ENCODE data around the gene OTOG. TPM values are rescaled to one million over a fixed set of nuclear protein-coding genes. Genes with fewer than 3 reads are reported as not detected.

Gene OTOG
- total and polyA plus RNA-seq, 2 donors (not counting 3 experiments of a cell fraction or from before 2014, with no cell fraction given): not detected

GRCh38 chr11:17604915-17605233, 57.8 kb downstream of the OTOG start:
- H3K27ac ChIP-seq (ENCODE audit: insufficient read depth, low read depth, low read length): no peak overlapping the region
- H4K20me1 ChIP-seq (replicated peaks; ENCODE audit: control insufficient read depth, extremely low read depth, insufficient read depth, low read length): no peaks in the 10 kb centered on the region
- dilution Hi-C loops (cut with MboI; ENCODE audit: extremely low pct_ligation_motif_present, low sequenced_read_pairs): no loop called here
- no peak overlapping the region for H3K4me3 ChIP-seq (replicated peaks in 1 of 3; ENCODE audit: insufficient read depth in 1 of 3, low read depth in 1 of 3, low read length in 3 of 3)
- no TSS peak for BruUV-seq (replicated peaks)
- no peaks in the 10 kb centered on the region for H3K36me3 ChIP-seq (ENCODE audit: control insufficient read depth in 2 of 2, extremely low read depth in 1 of 2, insufficient read depth in 2 of 2, low read length in 2 of 2)
- ChIA-PET CTCF (interaction anchor here (1.9 kb wide), 1 partner anchor 126 kb away, joined by 8 read pairs; no protein-coding TSS in a partner anchor), POLR2A (no interaction called here)
- intact Hi-C loops (cut with micrococcal nuclease): no loop called here
- H3K27me3 ChIP-seq (ENCODE audit: control insufficient read depth in 2 of 2, insufficient read depth in 2 of 2, low read length in 2 of 2): no peaks in the 10 kb centered on the region
- no peak for TF ChIP-seq FOS (IDR thresholded peaks at IDR 0.05; ENCODE audit: borderline replicate concordance, insufficient read depth, low read length)
- no peak for TF ChIP-seq MYC (IDR thresholded peaks at IDR 0.05; ENCODE audit: low read depth, low read length)
- TF ChIP-seq POLR2AphosphoS5 (IDR thresholded peaks at IDR 0.05; ENCODE audit: insufficient read depth, low read depth, low read length): no peak
- no peak for TF ChIP-seq GATA2 (IDR thresholded peaks at IDR 0.05; ENCODE audit: insufficient read depth, insufficient read length, low read depth, low read length)
- no peak for TF ChIP-seq POLR2A (IDR thresholded peaks at IDR 0.05; ENCODE audit: low read depth, low read length)
- TF ChIP-seq, protein P1, sequence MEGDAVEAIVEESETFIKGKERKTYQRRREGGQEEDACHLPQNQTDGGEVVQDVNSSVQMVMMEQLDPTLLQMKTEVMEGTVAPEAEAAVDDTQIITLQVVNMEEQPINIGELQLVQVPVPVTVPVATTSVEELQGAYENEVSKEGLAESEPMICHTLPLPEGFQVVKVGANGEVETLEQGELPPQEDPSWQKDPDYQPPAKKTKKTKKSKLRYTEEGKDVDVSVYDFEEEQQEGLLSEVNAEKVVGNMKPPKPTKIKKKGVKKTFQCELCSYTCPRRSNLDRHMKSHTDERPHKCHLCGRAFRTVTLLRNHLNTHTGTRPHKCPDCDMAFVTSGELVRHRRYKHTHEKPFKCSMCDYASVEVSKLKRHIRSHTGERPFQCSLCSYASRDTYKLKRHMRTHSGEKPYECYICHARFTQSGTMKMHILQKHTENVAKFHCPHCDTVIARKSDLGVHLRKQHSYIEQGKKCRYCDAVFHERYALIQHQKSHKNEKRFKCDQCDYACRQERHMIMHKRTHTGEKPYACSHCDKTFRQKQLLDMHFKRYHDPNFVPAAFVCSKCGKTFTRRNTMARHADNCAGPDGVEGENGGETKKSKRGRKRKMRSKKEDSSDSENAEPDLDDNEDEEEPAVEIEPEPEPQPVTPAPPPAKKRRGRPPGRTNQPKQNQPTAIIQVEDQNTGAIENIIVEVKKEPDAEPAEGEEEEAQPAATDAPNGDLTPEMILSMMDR (IDR thresholded peaks at IDR 0.05; ENCODE audit: extremely low read depth in 1 of 2, insufficient read depth in 1 of 2, low read depth in 1 of 2, low read length in 2 of 2): no peak
- TF ChIP-seq JUN (IDR thresholded peaks at IDR 0.05; ENCODE audit: borderline replicate concordance, insufficient read depth, insufficient read length, low read depth): no peak
- TF ChIP-seq EZH2 (IDR thresholded peaks at IDR 0.05; ENCODE audit: borderline replicate concordance, low read depth, low read length, severe bottlenecking): no peak
- TF ChIP-seq MAX (IDR thresholded peaks at IDR 0.05; ENCODE audit: insufficient read depth, insufficient read length): no peak
- H2AFZ ChIP-seq (ENCODE audit: low read depth, low read length): no peak overlapping the region
- H3K4me1 ChIP-seq (ENCODE audit: control insufficient read depth, extremely low read depth, insufficient read depth, low read length): no peaks in the 10 kb centered on the region
- H3K9me1 ChIP-seq (replicated peaks; ENCODE audit: control insufficient read depth, extremely low read depth, insufficient read depth, low read length): no peaks in the 10 kb centered on the region
- DNase-seq (ENCODE audit: low read depth, low spot score) (no peak), FAIRE-seq (no peak)
- no peak overlapping the region for H3K9ac ChIP-seq (replicated peaks; ENCODE audit: extremely low read depth, insufficient read depth, low read length)
- H3K9me3 ChIP-seq (replicated peaks; ENCODE audit: control insufficient read depth, insufficient read depth, low read length): no peaks in the 10 kb centered on the region
- H3K79me2 ChIP-seq (ENCODE audit: control insufficient read depth, insufficient read depth, low read length): no peaks in the 10 kb centered on the region
- no peak overlapping the region for H3K4me2 ChIP-seq (ENCODE audit: insufficient read depth, low read length)

Measured in endothelial cell of umbilical vein (primary cell).